ENCODE measurements around the gene ACTL8. TPM values are rescaled to one million over a fixed set of nuclear protein-coding genes. Genes with fewer than 3 reads are reported as not detected.

The ACTL8 gene
- total RNA-seq, 1 donor from 2014 or later: not detected

DNA sequence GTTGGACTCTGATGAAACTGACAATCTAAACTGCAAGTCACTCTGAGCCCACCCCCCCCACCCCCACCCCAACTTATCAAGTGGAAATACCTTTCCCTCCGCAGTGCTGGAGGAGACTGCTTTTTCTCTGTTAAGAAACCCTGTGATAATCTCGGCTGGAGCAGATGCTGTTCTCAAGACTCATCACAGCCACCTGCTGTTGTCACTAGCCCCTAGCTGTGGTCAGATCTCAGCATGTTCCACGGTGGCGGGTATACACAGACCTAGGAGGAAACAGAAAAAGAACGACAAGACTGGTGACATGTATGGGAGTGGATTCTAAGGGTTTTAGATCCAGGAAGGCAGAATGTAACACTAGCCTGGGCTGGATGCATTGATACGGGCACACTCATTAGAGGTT, 2.3 kb downstream of the ACTL8 start:
- DNase-seq (ENCODE audit: low spot score): no peak
- TF ChIP-seq EZH2phosphoT487 (IDR thresholded peaks at IDR 0.05): no peak
- TF ChIP-seq, protein P1, sequence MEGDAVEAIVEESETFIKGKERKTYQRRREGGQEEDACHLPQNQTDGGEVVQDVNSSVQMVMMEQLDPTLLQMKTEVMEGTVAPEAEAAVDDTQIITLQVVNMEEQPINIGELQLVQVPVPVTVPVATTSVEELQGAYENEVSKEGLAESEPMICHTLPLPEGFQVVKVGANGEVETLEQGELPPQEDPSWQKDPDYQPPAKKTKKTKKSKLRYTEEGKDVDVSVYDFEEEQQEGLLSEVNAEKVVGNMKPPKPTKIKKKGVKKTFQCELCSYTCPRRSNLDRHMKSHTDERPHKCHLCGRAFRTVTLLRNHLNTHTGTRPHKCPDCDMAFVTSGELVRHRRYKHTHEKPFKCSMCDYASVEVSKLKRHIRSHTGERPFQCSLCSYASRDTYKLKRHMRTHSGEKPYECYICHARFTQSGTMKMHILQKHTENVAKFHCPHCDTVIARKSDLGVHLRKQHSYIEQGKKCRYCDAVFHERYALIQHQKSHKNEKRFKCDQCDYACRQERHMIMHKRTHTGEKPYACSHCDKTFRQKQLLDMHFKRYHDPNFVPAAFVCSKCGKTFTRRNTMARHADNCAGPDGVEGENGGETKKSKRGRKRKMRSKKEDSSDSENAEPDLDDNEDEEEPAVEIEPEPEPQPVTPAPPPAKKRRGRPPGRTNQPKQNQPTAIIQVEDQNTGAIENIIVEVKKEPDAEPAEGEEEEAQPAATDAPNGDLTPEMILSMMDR (IDR thresholded peaks at IDR 0.05): no peak
- no peak for TF ChIP-seq EZH2 (IDR thresholded peaks at IDR 0.05)
- H3K79me2 ChIP-seq (ENCODE audit: low read depth): no peaks in the 10 kb centered on the region
- no peak overlapping the region for H3K4me3 ChIP-seq
- no peak overlapping the region for H3K27ac ChIP-seq
- peaks cover 15% of the 10 kb centered on the region for H3K9me3 ChIP-seq (ENCODE audit: low read depth)
- H3K4me1 ChIP-seq: no peaks in the 10 kb centered on the region
- H3F3A ChIP-seq (ENCODE audit: low read depth): no peaks in the 10 kb centered on the region
- peaks cover 4% of the 10 kb centered on the region for H3K36me3 Mint-ChIP-seq
- H4K20me1 ChIP-seq (ENCODE audit: low read depth): no peaks in the 10 kb centered on the region
- no peak overlapping the region for H3K4me2 ChIP-seq
- peaks cover 45% of the 10 kb centered on the region for H3K9me3 Mint-ChIP-seq
- H3K9ac ChIP-seq: no peak overlapping the region
- no peaks in the 10 kb centered on the region for H3K36me3 ChIP-seq
- H3K4me3 Mint-ChIP-seq: no peak overlapping the region
- no peaks in the 10 kb centered on the region for H3K27me3 ChIP-seq
- no peak overlapping the region for H2AFZ ChIP-seq (replicated peaks)
- H3K27ac Mint-ChIP-seq: no peak overlapping the region
- no peaks in the 10 kb centered on the region for H3K4me1 Mint-ChIP-seq
- peaks cover 11% of the 10 kb centered on the region for H3K27me3 Mint-ChIP-seq (ENCODE audit: insufficient read depth, low read depth)

DNA sequence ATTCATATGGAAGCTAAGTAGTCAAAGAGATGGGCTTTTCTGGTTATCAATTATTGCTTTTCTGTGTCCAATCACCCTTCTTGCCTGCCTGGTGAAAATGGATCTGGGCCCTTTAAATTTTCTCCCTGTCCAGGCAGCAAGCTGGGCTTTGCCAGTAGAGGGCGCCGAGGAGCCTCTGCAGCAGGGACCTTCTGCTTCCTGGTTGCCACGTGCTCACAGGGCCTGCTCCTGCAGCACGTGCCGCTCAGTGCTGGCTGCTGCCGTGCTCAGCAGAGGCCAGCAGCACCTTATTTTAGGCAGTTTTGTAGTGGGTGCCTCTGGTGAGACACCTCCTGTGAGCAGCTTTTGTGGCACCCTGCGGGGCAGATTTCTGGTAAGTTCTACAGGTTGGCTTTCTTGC, 4.0 kb downstream of the ACTL8 start:
- DNase-seq (ENCODE audit: low spot score): no peak
- H3K9me3 ChIP-seq (ENCODE audit: low read depth): peaks cover 15% of the 10 kb centered on the region
- Mint-ChIP-seq H3K36me3 (peaks cover 4% of the 10 kb centered on the region), H3K9me3 (peaks cover 39% of the 10 kb centered on the region), H3K4me3 (no peak overlapping the region), H3K27ac (no peak overlapping the region), H3K27me3 (ENCODE audit: insufficient read depth, low read depth) (peaks cover 11% of the 10 kb centered on the region), H3K4me1 (peaks cover 6% of the 10 kb centered on the region)
- H3K27ac ChIP-seq: no peak overlapping the region
- no peak for TF ChIP-seq EZH2 (IDR thresholded peaks at IDR 0.05)
- TF ChIP-seq, protein P1 (IDR thresholded peaks at IDR 0.05): peak; percentile 34
- no peak for TF ChIP-seq EZH2phosphoT487 (IDR thresholded peaks at IDR 0.05)
- no peaks in the 10 kb centered on the region for H3F3A ChIP-seq (ENCODE audit: low read depth)
- no peaks in the 10 kb centered on the region for H3K27me3 ChIP-seq
- H3K4me2 ChIP-seq: no peak overlapping the region
- H3K4me1 ChIP-seq: peaks cover 6% of the 10 kb centered on the region
- H3K9ac ChIP-seq: no peak overlapping the region
- no peak overlapping the region for H3K4me3 ChIP-seq
- no peaks in the 10 kb centered on the region for H3K36me3 ChIP-seq
- H3K79me2 ChIP-seq (ENCODE audit: low read depth): no peaks in the 10 kb centered on the region
- no peak overlapping the region for H2AFZ ChIP-seq (replicated peaks)
- no peaks in the 10 kb centered on the region for H4K20me1 ChIP-seq (ENCODE audit: low read depth)

DNA sequence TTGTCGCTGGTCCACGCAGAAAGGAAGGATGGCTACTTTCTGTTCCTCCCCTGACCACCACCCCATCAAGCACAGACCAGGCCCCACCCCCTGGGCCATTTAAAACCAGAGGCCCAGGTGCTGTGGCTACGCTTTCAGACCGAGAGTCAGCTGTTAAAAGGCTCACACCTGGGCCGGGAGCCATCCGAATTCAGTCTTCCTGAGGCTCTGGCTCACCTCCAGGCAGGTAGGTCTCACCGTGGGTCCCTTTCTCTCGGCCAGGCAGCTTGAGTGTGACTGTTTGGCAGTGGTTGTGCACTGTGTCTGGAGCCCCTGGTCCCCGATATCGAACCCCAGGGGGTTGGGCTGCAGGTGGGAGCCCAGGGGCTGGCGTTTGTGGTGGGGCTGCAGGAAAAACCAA, 7.2 kb downstream of the ACTL8 start:
- no peak overlapping the region for H3K4me3 Mint-ChIP-seq
- Histone ChIP-seq H3K27me3 (no peaks in the 10 kb centered on the region), H3K9me3 (ENCODE audit: low read depth) (peaks cover 9% of the 10 kb centered on the region), H3K36me3 (no peaks in the 10 kb centered on the region), H3K4me1 (peaks cover 6% of the 10 kb centered on the region), H3K4me3 (no peak overlapping the region), H3K4me2 (no peak overlapping the region), H3K27ac (no peak overlapping the region), H2AFZ (replicated peaks) (no peak overlapping the region), H3K79me2 (ENCODE audit: low read depth) (no peaks in the 10 kb centered on the region), H3F3A (ENCODE audit: low read depth) (no peaks in the 10 kb centered on the region), H4K20me1 (ENCODE audit: low read depth) (no peaks in the 10 kb centered on the region), H3K9ac (no peak overlapping the region)
- no peak overlapping the region for H3K27ac Mint-ChIP-seq
- TF ChIP-seq EZH2phosphoT487 (IDR thresholded peaks at IDR 0.05) (no peak), EZH2 (IDR thresholded peaks at IDR 0.05) (no peak)
- TF ChIP-seq, protein P1 (IDR thresholded peaks at IDR 0.05): no peak
- peaks cover 4% of the 10 kb centered on the region for H3K36me3 Mint-ChIP-seq
- peaks cover 20% of the 10 kb centered on the region for H3K9me3 Mint-ChIP-seq
- H3K4me1 Mint-ChIP-seq: peaks cover 6% of the 10 kb centered on the region
- DNase-seq (ENCODE audit: low spot score): no peak
- peaks cover 8% of the 10 kb centered on the region for H3K27me3 Mint-ChIP-seq (ENCODE audit: insufficient read depth, low read depth)

Data from neural progenitor cell (in vitro differentiated cells).